ENCODE results near the gene VCP. TPM values are rescaled to one million over a fixed set of nuclear protein-coding genes. Genes with fewer than 3 reads are reported as not detected.

The VCP gene
- total RNA-seq, 4 donors from 2014 or later: 57.6 to 252 (median 174) TPM

GRCh38 chr9:35054185-35054835 lies 18.1 kb downstream of the VCP start:
- Histone ChIP-seq H3K27ac (no peak overlapping the region), H3K4me1 (no peaks in the 10 kb centered on the region), H3K36me3 (no peaks in the 10 kb centered on the region), H3K27me3 (no peaks in the 10 kb centered on the region), H3K4me3 (no peak overlapping the region), H3K9me3 (no peaks in the 10 kb centered on the region)
- intact Hi-C loops (cut with DNase I; ENCODE audit: low total_unique reads): no loop called here
- TF ChIP-seq CTCF (IDR thresholded peaks at IDR 0.05): no peak
- TF ChIP-seq POLR2A (IDR thresholded peaks at IDR 0.05): no peak
- no peak for DNase-seq

GRCh38 chr9:35051069-35051967 lies 21.1 kb downstream of the VCP start:
- no peaks in the 10 kb centered on the region for H3K4me1 ChIP-seq
- no peaks in the 10 kb centered on the region for H3K9me3 ChIP-seq
- intact Hi-C loops (cut with DNase I; ENCODE audit: low total_unique reads): no loop called here
- peak overlapping the region; percentile 33 to 61 for H3K27ac ChIP-seq
- H3K4me3 ChIP-seq: no peak overlapping the region
- no peaks in the 10 kb centered on the region for H3K27me3 ChIP-seq
- peak; percentile 43 to 50 for DNase-seq
- TF ChIP-seq POLR2A (IDR thresholded peaks at IDR 0.05): no peak
- peak; percentile 43 to 57 (median 52) for TF ChIP-seq CTCF (IDR thresholded peaks at IDR 0.05)
- no peaks in the 10 kb centered on the region for H3K36me3 ChIP-seq

GRCh38 chr9:35048511-35048910 lies 23.9 kb downstream of the VCP start:
- Histone ChIP-seq H3K4me1 (no peaks in the 10 kb centered on the region), H3K4me3 (no peak overlapping the region), H3K36me3 (no peaks in the 10 kb centered on the region), H3K27ac (no peak overlapping the region), H3K27me3 (no peaks in the 10 kb centered on the region), H3K9me3 (no peaks in the 10 kb centered on the region)
- DNase-seq: no peak
- intact Hi-C loops (cut with DNase I; ENCODE audit: low total_unique reads): no loop called here
- TF ChIP-seq CTCF (IDR thresholded peaks at IDR 0.05) (no peak), POLR2A (IDR thresholded peaks at IDR 0.05) (no peak)

GRCh38 chr9:35044071-35044470 lies 28.4 kb downstream of the VCP start:
- H3K36me3 ChIP-seq: no peaks in the 10 kb centered on the region

More at GRCh38 chr9:35044071-35044470, 28.4 kb downstream of the VCP start:
- no peak for DNase-seq
- TF ChIP-seq POLR2A (IDR thresholded peaks at IDR 0.05): no peak
- TF ChIP-seq CTCF (IDR thresholded peaks at IDR 0.05): no peak
- Histone ChIP-seq H3K9me3 (no peaks in the 10 kb centered on the region), H3K27me3 (no peaks in the 10 kb centered on the region), H3K4me1 (no peaks in the 10 kb centered on the region), H3K27ac (no peak overlapping the region), H3K4me3 (no peak overlapping the region)
- intact Hi-C loops (cut with DNase I; ENCODE audit: low total_unique reads): no loop called here
